Stomach (tissue), 9 donors: ENCODE results near the gene MAGEA9. TPM values are rescaled to one million over a fixed set of nuclear protein-coding genes. Genes with fewer than 3 reads are reported as not detected.

Source experiments
- DNase-seq, 2 donors: peaks; one replicate each; pipeline versions ENCODE4 v3.0.0 to v3.0.0-alpha.2; 2013 to 2019
- H3K27ac ChIP-seq, 5 donors: fragments of 200-600 bp in 4 of 5; sonication (generic) in 4 of 5; one replicate each; pipeline ENCODE4 v1.5.1; 2013 to 2019; ENCODE audit warnings: mild to moderate bottlenecking in 1 of 5, moderate library complexity in 1 of 5
- H3K27me3 ChIP-seq, 3 donors: fragments of 200-600 bp; sonication (generic); one replicate each; pipeline ENCODE4 v1.5.1; 2017 to 2019; ENCODE audit warnings: mixed run types in 1 of 3
- H3K36me3 ChIP-seq, 4 donors: fragments of 200-600 bp; sonication (generic); 1 replicate in 3 of 4; 2 replicates in 1 of 4; pipeline ENCODE4 v1.5.1; 2016 to 2019
- H3K4me1 ChIP-seq, 4 donors: fragments of 200-600 bp; sonication (generic); one replicate each; pipeline ENCODE4 v1.5.1; 2016 to 2019
- H3K4me3 ChIP-seq, 4 donors: fragments of 200-600 bp; sonication (generic) in 3 of 4; one replicate each; pipeline ENCODE4 v1.5.1; 2016 to 2019; ENCODE audit warnings: mild to moderate bottlenecking in 1 of 4
- H3K9me3 ChIP-seq, 4 donors: fragments of 200-600 bp; sonication (generic); one replicate each; pipeline ENCODE4 v1.5.1; 2016 to 2019
- CTCF ChIP-seq, 7 experiments: fragments of 450-650 bp in 4 of 7; fragments of 200-600 bp in 3 of 7; sonication (generic) in 3 of 7; IDR thresholded peaks; one replicate each; pipeline ENCODE4 v1.5.1; 2016 to 2019; ENCODE audit warnings: antibody characterized with exemption in 7 of 7, control low read depth in 2 of 7, mild to moderate bottlenecking in 1 of 7
- EP300 ChIP-seq: sonication (generic); formaldehyde crosslinking; IDR thresholded peaks from one replicate; pipeline ENCODE4 v1.6.1; 2017; ENCODE audit warnings: antibody characterized with exemption
- POLR2A ChIP-seq, 4 donors: fragments of 450-650 bp; IDR thresholded peaks; one replicate each; pipeline ENCODE4 v1.6.1; 2016; ENCODE audit warnings: antibody characterized with exemption in 4 of 4, control low read depth in 2 of 4, mild to moderate bottlenecking in 1 of 4, moderate library complexity in 1 of 4
- POLR2AphosphoS5 ChIP-seq, 3 donors: sonication (generic); formaldehyde crosslinking; IDR thresholded peaks; one replicate each; pipeline ENCODE4 v1.6.1; 2016; ENCODE audit warnings: antibody characterized with exemption in 3 of 3
- intact Hi-C: fragments of 100-400 bp; cut with DNase I; formaldehyde crosslinking; loops from one replicate; pipeline ENCODE4 v1.15.1; 2023; ENCODE audit warnings: low total_unique reads
- polyA plus RNA-seq, 3 donors: library from polyadenylated mRNA; stranded (reverse); fragments of 200-250 nt; gene quantifications; one replicate each; pipeline ENCODE4 v1.2.3, GENCODE V29; 2013
- small RNA-seq, 4 donors: library from RNA; depleted of rRNA; stranded (forward); fragments of <200 nt; gene quantifications; one replicate each; pipeline ENCODE3, GENCODE V24; 2016
- total RNA-seq, 5 donors: library from RNA; depleted of rRNA; stranded (reverse); fragments of >200 nt; gene quantifications; one replicate each; pipeline versions ENCODE4 v1.1.0 to v1.2.3, GENCODE V29; 2014 to 2016
- donor health status: healthy with polysubstance abuse.
- donor health status: Bipolar disorder and iron deficiency.
- donor health status: healthy.

MAGEA9 gene
- total and polyA plus RNA-seq, 8 donors, result not detected

DNA sequence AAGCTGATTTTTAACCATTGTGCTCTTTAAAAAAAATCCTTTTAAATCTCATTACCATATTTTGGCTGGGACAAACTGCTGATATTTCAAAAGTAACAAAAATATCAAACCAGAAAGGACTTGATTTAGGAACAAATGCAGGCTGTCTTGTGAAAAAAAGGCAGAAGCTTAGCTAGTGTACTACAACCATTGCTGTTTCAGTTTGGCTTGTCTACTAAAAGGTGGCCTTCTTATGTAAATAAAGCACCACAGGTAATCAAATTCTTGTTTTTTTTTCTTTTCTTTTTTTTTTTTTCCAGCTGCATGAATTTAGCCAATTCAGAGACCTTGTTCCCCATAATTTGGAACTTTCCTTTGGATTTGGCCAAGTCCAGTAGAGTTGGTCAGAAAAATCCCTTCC, 55.4 kb downstream of the MAGEA9 start:
- H3K27me3 ChIP-seq, result no peaks in the 10 kb centered on the region
- TF ChIP-seq CTCF (IDR thresholded peaks at IDR 0.05) (no peak), POLR2AphosphoS5 (IDR thresholded peaks at IDR 0.05) (no peak), POLR2A (IDR thresholded peaks at IDR 0.05) (no peak), EP300 (no peak)
- no peak overlapping the region for H3K4me3 ChIP-seq
- intact Hi-C loops, result no loop called here
- no peak overlapping the region for H3K27ac ChIP-seq
- H3K4me1 ChIP-seq, result no peaks in the 10 kb centered on the region
- H3K36me3 ChIP-seq, result no peaks in the 10 kb centered on the region
- DNase-seq, result no peak
- H3K9me3 ChIP-seq, result no peaks in the 10 kb centered on the region

Small RNA genes within 50 kb of the gene (small RNA-seq; reads per million reads assigned to genes)
- 0 reads per million in 4 donors for gene AC244098.1
- gene AC244098.2, result 0 reads per million in 4 donors
- 0 reads per million in 4 donors for gene AC244098.3

Other genes with a start within 250 kb of the MAGEA9 start
- 10 to 100 TPM in 3 of 5 donors, 1 to 10 TPM in 2; 1.2 to 23.5 (median 13.4) TPM for gene EOLA1, start 240.9 kb upstream of the MAGEA9 start, total RNA-seq
- 10 to 100 TPM; 17.9 to 27.0 (median 21.5) TPM for gene EOLA1, start 240.9 kb upstream of the MAGEA9 start, polyA plus RNA-seq
- gene HSFX3, start 232.0 kb upstream of the MAGEA9 start, total RNA-seq, result under 1 TPM in 1 of 5 donors, not detected in 4; 0.72 TPM
- not detected for gene HSFX3, start 232.0 kb upstream of the MAGEA9 start, polyA plus RNA-seq
- gene MAGEA9B, start 194.5 kb upstream of the MAGEA9 start, total RNA-seq, result not detected
- gene MAGEA9B, start 194.5 kb upstream of the MAGEA9 start, polyA plus RNA-seq, result not detected
- gene HSFX2, start 186.6 kb upstream of the MAGEA9 start, total RNA-seq, result 1 to 10 TPM in 2 of 5 donors, under 1 TPM in 1, not detected in 2; 0.55 to 2.9 (median 1.7) TPM
- 1 to 10 TPM in 1 of 3 donors, under 1 TPM in 1, not detected in 1; 0.31 to 2.0 TPM for gene HSFX2, start 186.6 kb upstream of the MAGEA9 start, polyA plus RNA-seq
- 10 to 100 TPM in 4 of 5 donors, 1 to 10 TPM in 1; 7.6 to 22.0 (median 18.7) TPM for gene TMEM185A, start 150.1 kb upstream of the MAGEA9 start, total RNA-seq
- gene TMEM185A, start 150.1 kb upstream of the MAGEA9 start, polyA plus RNA-seq, result 10 to 100 TPM in 1 of 3 donors, 1 to 10 TPM in 2; 3.5 to 12.1 (median 9.6) TPM
- not detected for gene MAGEA11, start 69.9 kb upstream of the MAGEA9 start, total RNA-seq
- gene MAGEA11, start 69.9 kb upstream of the MAGEA9 start, polyA plus RNA-seq, result not detected
- 1 to 10 TPM in 1 of 5 donors, under 1 TPM in 1, not detected in 3; 0.37 to 1.3 TPM for gene HSFX1, start 7.9 kb upstream of the MAGEA9 start, total RNA-seq
- gene HSFX1, start 7.9 kb upstream of the MAGEA9 start, polyA plus RNA-seq, result not detected
- gene MAGEA8, start 99.3 kb downstream of the MAGEA9 start, total RNA-seq, result not detected
- gene MAGEA8, start 99.3 kb downstream of the MAGEA9 start, polyA plus RNA-seq, result not detected
- not detected for gene HSFX4, start 147.6 kb downstream of the MAGEA9 start, total RNA-seq
- gene HSFX4, start 147.6 kb downstream of the MAGEA9 start, polyA plus RNA-seq, result not detected
- 100 to 1,000 TPM in 1 of 5 donors, 10 to 100 TPM in 2, 1 to 10 TPM in 2; 4.9 to 106 (median 23.7) TPM for gene EOLA2, start 156.6 kb downstream of the MAGEA9 start, total RNA-seq
- 10 to 100 TPM; 21.0 to 28.1 (median 22.0) TPM for gene EOLA2, start 156.6 kb downstream of the MAGEA9 start, polyA plus RNA-seq